Stimulated activated CD4-positive, alpha-beta T cell treated with anti-CD3 and anti-CD28 coated beads, Interleukin-12 subunit alpha, Interleukin-12 subunit beta, amount 100 ng/mL, for 48 hours (primary cell): Measurements from ENCODE around the gene CRYM.
"Not testable (repeated sequence)": the region's sequence is repeated elsewhere in the genome, so short reads cannot be mapped to it uniquely, and the experiment has no call there.

Experiments used
- DNase-seq, 3 donors: peaks; one replicate each; pipeline ENCODE4 v3.0.0-alpha.2; 2020; ENCODE audit warnings: low read depth in 2 of 3, low spot score in 1 of 3

The CRYM gene

DNA sequence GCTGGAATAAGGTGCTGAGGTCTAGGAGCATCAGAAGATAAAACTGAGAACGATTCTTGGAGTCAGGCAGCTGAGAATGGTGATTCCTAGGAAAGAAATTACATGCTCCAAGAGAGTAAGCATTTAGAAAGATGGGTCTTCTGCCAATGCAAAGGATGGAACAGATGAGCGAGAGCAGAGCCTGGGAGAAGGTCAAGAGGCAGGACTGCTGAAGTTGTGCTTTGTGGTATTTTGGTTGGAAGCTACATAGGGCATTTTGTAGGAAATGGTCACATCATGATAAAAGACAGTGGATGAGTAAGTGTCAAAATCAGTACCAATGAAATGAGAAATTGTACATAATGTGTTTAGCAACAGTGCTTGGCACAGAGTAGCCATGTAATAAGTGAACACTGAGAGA is 1.4 kb upstream of the CRYM start:
- no peak for DNase-seq

DNA sequence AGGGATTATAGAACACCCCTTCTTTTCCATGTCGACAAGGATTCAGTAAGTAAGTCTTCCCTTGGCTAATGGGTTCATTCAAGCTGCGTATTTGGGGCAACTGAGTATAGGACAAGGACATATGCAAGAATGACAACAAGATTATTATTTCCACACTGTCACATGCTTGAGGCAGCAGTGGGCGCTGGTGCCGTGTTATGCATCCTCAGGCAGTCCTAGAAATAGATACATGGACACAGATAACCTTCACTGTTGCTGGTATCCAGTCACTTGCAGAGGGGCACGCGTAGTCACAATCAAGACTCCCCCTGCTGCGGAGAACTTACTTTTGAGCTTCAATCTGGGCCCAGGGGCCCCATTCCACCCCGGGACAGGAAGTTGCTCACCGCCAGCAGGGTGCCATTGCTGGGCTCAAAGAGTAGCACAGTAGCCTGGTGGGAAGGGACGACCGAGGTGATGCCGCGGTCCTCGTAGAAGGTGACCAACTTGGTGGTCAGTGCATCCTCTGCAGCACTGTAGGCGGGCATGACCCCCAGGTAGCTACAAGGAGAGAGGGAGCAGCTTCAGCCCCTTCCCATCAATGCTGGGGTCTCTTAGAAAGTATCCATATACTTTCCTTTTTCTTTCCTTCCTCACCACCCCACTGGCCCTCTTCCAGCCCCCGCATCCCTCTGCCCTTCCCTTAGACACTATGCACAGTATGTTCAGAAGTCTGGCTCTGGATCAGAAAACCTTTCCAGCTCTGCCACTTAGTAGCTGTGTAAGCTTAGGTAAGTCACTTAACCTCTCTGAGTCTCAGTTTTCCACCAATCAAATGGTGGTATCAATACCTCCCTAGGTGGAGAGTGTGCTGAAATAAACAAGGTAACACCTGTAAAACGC is 804 bp downstream of the CRYM start:
- no peak for DNase-seq

DNA sequence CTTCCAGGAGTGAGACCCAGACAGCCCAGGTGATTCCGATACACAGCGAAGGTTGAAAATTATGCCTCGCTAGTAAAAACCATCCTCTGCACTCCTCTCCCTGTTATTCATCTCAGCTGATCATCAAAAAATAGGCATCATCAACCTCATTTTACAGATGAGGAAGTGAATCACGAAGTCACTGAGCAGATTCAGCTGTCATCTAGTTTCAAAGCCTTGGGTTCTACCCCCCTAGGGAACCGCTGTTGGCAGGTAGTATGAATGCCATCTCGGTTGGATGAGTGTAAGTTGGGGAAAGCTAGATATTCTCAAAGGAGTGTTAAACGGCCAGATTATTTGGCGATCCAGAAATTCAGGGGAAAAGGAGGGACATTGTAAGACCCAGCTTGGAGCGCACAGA is 2.0 kb downstream of the CRYM start:
- DNase-seq: no peak

DNA sequence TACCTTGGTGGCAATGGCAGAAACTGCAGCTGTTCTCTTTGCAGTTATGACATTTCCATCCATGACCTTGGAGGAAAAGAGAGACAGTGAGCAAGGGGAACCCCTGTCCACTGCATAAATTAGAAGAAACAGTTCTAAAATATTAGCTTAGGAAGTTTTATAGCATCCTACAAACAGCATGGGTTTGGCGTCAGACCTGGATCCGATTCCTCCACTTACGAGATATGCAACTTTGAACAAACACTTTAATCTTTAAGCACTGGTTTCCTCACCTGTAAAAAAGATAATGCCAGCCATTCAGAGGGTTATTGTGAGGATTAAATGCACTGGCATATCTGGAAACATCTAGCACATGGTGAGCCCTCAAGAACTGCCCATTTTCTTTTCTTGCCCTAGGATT is 2.6 kb downstream of the CRYM start:
- DNase-seq: no peak

DNA sequence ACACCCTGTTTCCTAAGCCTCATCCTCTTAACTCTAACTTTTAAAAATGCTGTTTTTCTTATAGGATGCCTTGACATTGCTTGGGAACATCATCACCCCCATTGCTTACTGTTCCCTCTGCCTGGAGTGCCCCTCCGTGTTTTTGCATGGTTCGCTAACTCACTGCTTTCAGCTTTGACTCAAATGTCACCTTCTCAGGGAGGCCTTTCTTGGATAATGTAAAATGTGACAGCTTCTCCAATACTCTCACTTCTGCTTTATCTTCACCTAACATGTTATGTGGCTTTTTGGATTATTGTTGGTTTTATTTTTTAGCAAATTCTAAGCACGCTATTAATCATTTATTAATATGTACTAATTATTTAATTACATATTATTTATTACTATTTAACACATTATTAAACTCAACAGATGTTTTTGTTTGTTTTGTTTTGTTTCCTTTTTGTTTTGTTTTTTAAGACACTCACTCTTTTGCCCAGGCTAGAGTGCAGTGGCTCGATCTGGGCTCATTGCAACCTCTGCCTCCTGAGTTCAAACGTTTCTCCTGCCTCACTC is 3.8 kb downstream of the CRYM start:
- no peak for DNase-seq

DNA sequence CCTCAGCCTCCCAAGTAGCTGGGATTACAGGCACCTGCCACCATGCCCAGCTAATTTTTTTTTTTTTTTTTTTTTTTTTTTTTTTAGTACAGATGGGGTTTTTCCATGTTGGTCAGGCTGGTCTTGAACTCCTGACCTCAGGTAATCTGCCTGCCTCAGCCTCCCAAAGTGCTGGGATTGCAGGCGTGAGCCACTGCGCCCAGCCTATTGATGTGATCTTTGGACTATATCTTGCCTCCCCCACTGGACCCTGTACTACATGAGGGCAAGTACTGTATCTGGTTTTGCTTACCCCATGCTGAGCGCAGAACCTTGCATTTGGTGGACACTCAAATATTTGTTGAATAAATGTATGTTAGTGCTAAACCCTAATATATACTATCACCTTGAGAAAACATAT is 5.3 kb downstream of the CRYM start:
- not testable (repeated sequence) for DNase-seq

DNA sequence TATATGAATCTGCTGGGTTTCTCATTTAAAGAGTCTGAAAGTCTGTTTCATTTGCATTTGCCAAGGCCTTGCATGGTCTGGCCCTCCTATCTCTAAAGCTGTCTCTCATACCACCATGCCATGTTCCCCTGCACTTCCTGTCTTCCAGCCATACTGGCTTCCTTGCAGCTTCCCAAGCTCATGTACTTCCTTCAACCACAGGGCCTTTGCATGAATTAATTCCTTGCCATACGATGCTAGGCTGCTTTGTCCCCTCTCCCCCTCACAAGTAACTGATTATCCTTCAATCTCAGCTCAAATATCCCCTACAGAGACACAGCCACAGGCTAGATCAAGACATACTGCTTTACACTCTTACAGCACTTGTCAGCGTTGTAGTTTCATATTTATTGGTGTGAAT is 5.8 kb downstream of the CRYM start:
- DNase-seq: no peak

DNA sequence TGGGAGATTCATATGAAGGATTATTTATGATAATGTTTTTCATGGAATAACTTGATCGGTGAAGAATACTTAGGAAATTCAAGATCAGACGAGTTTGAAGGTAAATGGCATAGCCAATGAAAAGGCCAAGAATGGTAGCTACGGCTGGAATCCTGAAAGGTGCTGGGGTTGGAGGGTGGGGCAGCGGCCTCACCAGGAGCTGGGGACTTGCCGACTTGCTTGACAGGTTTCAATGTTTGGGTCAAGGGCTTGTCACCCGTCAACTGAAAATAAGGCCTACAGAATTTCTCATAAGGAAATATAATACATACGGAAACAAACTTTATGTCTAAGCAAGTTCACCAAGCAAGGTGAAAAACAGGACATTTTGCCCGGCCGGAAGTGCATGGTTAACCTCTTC is 9.9 kb downstream of the CRYM start:
- no peak for DNase-seq

DNA sequence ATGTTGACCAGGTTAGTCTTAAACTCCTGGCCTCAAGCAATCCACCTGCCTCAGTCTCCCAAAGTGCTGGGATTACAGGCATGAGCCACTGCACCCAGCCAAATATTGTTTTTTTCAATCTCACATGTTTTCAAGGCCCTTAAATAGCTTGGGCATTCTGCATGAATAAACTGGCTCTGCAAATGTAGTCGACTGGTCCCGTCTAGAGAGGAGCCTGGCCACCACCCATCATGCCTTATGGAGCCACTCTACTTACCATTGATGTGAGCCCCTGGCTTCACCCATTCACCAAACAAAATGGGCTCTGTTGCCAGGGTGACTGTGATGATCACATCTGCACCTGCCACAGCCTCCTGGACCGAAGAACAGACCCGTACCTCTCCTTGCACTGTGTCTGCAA is 10.8 kb downstream of the CRYM start:
- no peak for DNase-seq

DNA sequence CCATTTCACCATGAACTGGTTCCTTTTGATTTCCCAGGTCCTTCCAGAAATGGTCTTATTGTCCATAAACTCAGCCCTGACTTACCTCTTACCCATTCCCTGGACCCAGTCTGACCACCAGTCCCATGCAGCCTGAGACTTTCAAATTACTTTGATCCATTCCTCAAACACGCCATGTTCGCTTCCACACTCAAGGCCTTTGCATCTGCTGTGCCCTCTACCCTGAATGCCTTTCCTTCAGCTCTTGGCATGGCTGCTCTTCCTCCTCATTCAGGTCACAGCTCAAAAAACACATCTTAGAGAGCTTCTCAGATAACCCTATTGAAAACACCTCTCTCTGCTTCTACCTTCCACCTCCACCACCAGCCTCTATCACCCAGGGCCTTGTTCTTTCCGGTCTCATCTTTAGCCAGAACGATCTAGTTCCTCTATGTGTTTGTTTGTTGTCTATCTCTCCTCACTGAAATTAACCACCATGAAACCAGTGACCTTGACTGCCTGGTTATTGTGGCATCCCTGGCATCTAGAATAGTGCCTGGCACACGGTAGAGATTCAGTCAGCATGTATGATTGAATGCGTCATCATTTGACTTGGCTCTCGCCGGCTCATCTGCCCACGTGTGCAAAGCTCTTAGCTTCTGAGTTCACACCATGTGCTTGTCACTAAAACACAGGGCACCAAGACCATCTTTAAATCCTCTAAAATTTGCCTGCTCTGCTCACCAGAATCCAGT is 12.8 kb downstream of the CRYM start:
- DNase-seq: no peak

DNA sequence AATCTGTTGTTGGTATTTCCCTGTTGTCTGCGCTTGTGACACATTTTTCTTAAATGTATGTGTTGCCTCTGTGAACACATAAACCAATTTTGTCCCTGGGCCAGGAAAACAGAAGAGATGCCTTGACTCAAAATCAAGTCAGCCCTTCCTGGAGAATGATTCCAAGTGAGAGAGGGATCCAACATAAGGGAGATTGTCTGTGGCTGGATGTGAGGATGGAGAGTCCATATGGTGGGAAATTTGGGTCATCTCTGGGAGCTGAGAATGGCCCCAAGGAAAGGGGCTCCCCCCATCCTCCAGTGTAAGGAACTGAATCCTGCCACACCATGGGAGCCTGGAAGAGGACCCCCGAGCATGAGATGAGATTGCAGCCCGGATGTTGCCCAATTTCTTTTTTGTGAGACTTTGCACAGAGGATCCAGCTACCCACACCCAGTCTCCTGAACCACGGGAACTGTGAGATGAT is 13.5 kb downstream of the CRYM start:
- DNase-seq: no peak

DNA sequence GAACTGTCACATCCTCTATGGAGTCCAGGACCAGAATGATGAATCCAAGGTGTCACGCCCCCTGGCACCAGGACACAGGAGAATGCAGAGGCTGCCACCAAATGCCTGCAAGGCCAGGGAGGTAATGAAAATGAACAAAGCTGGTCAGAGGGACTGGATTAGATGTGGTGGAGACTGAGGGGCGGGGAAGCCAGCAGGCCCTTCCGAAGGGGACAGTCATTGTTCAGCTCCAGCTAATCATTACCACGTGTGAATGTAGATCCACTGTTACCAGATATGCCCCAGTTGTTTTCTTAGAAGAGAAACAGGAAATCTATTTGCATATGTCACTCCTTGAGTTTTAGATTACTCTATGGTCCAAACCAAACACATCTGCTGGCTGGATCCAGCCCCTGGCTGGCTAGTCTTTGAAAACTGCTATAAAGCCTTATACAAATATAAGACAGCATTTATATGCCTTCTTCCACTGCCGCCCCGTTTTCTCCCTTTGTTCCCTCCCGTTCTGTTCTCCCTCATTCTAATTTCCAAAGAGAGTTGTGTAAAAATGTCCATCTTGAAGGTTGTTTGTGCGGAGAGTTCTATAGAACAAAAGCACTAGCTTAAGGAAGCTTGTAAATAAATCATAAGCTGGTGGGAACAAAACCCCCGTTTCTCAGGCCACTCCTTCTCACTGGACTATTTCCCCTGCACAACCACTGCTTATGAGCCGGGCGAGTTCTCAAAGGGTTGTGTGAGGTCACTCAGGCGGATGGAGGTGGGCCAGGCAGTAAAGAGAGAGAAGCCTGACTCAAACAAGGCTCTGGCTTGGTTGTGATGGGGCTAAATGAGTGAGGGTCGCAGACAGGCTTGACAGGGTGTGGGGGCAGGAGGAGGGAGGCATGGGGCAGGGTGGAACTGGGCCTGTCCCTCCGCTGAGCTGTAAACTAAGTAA is 14.2 kb downstream of the CRYM start:
- no peak for DNase-seq

DNA sequence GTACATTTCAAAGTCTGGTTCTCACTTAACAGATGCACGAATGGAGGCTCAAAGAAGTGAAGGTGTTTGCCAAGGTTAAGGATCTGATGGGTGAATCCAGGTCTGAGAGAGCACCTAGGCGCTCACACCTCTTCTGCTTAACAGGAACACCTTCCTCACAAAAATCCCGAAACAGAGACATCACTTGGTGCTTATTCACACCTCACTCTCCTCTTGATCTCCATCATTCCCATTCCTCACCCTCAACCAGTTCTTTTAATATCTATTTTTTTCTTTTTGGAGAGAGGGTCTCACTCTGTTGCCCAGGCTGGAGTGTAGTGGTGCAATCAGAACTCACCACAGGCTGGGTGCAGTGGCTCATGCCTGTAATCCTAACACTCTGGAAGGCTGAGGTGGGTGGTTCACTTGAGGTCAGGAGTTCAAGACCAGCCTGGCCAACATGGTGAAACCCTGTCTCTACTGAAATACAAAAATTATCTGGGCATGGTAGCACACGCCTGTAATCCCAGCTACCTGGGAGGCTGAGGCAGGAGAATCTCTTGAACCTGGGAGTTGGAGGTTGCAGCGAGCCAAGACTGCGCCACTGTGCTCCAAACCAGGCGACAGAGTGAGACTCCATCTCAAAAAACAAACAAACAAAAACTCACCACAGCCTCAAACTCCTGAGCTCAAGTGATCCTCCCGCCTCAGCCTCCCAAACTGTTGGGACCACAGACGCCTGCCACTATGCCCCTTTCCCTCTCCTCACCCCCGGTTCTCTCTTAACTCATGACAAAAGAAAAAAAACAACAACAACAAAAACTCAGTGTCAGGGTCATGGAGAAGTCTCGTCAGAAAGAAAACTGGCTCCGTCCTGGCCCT is 15.1 kb downstream of the CRYM start:
- no peak for DNase-seq

DNA sequence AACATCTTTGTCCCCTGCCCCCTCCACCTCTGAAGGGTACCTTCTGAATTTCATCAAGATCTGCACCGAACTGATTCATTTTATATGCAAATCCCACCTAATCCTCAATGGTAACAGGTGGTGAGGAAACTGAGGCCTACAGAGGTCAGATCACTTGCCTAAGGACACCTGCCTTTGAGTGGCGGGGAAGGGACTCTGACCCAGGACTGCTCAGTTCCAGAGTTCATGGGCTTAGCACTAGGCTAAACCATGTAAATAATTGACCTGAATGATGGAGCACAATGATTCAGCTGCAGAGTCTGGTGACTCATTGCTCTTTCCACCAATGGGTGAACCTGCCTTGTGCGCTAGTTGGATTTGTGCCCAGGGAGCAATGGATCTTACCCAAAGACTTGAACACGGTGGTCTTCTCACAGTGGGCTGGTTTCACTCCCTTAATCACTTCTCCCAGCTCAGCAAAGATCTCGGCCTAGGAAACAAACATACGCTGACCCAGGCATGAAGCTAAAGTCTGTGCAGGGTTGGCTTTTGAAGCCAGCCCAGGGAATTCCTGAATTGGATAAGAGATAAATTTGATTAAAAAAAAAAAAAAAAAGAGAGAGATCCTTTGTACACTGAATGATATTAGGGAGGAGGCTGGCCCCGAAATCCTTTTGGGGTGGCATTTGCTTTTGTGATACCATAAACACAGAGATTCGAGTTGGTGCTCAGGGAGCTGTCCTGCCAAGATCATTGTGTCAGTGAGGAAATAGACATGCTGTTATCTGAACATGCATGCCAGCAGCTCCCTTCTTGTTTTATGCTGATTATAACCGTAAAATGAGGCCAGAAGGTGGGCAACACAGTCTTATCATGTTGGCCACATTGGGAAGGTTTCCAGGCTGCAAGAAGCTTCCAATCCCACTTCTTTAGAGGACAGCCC is 17.0 kb downstream of the CRYM start:
- DNase-seq: no peak

DNA sequence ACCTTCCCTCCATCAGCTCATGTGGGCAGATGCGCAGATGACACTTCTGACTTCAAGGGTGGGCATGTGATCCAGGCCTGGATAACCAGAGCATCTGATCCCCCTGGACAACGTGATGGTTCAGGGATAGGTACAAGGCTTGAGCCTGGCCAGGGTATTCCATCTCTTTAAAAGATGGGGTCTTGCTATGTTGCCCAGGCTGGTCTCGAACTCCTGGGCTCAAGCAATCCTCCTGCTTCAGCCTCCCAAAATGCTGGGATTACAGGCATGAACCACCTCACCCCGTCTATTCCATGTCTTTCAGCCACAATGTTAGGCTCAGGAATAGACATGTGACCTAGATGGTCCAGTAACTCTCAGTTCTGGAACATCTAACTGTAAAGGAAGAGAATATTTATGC is 20.8 kb downstream of the CRYM start:
- DNase-seq: no peak

DNA sequence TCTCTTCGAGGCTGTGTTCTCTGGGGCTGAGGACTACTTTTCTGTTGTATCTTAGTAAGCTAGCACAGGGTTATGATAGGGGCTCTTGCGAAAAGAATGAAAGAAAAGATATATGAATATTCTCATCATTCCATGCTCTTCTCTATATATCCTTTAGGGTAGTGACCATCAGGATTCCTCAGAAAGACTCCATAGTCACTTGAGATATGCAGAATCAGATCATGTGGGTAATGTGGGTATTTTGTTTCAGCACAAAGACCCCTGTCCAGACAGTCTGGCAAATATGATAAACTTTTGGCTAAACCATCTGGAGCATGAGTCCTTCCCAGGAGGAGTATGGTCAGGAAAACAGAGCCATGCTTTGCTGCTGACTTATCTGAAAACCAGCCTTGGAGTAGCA is 21.5 kb downstream of the CRYM start:
- no peak for DNase-seq

DNA sequence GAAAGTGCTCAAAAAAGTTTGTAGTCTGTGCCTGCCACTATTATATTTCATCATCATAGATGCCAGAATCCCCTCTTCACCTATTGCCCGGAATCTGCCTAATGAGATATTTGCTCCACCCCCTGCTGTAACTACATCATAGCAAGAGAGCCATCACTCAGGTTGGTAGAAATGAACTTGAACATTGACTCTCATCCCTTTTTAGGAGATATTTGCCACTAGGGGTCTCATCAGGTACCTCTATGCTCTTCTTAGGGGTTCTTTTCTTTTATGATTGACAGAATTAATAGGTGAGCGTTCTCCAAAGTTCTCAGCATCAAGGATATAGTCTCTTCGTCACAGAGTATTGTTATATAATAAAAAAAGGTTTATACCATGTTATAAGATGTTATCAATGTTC is 24.6 kb downstream of the CRYM start:
- no peak for DNase-seq

DNA sequence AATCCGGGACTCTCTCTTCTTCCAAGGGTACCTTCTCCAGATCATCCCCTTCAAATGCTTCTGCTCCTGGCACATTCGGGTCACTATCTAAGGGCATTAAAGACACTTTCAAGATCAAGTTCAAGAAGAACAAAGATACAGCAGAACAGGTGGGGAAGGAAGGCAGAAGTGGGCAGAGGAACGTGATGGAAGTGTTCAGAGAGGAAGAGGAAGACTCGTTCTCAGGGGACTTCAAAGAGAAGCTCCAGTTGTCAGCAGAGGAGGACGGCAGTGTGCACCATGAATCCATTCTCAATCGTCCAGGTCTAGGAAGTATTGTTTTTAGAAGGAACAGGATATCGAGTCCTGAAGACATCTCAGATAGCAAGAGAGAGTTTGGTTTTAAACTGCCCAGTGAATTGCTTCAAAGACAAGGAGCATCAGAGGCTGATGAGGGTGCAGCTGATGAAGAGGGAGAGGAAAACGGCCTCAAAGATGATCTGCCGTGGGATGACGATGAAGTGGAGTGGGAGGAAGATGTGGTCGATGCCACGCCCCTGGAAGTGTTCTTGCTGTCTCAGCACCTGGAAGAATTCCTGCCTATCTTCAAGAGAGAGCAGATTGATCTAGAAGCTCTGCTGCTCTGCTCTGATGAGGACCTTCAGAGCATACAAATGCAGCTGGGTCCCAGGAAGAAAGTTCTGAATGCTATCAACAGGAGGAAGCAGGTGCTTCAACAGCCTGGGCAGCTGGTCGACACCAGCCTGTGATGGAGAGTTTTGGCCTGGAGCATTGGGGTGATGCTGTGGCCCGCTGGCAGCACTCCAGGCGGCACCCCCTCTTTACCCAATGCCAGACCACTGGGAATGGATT is 27.8 kb downstream of the CRYM start:
- no peak for DNase-seq
